Suprapubic skin (tissue), 4 donors: ENCODE data around the gene PITX1. TPM values are rescaled to one million over a fixed set of nuclear protein-coding genes. Genes with fewer than 3 reads are reported as not detected.

Source experiments
- DNase-seq, 2 donors: peaks; one replicate each; pipeline ENCODE4 v3.0.0-alpha.2; 2019; ENCODE audit warnings: low spot score in 2 of 2
- H3K27ac ChIP-seq: fragments of 200-600 bp; sonication (generic); one replicate; pipeline ENCODE4 v1.5.1; 2019
- H3K27me3 ChIP-seq: fragments of 200-600 bp; sonication (generic); one replicate; pipeline ENCODE4 v1.5.1; 2019
- H3K36me3 ChIP-seq: fragments of 200-600 bp; sonication (generic); one replicate; pipeline ENCODE4 v1.5.1; 2019
- H3K4me1 ChIP-seq: fragments of 200-600 bp; sonication (generic); one replicate; pipeline ENCODE4 v1.5.1; 2019
- H3K4me3 ChIP-seq: fragments of 200-600 bp; sonication (generic); one replicate; pipeline ENCODE4 v1.5.1; 2019; ENCODE audit warnings: mild to moderate bottlenecking
- H3K9me3 ChIP-seq: fragments of 200-600 bp; sonication (generic); one replicate; pipeline ENCODE4 v1.5.1; 2019
- CTCF ChIP-seq, 2 donors: fragments of 200-600 bp in 1 of 2; fragments of 450-650 bp in 1 of 2; sonication (generic) in 1 of 2; IDR thresholded peaks; one replicate each; pipeline ENCODE4 v1.5.1; 2016 to 2019; ENCODE audit warnings: antibody characterized with exemption in 2 of 2, mild to moderate bottlenecking in 1 of 2, moderate library complexity in 1 of 2
- EP300 ChIP-seq: sonication (generic); formaldehyde crosslinking; IDR thresholded peaks from one replicate; pipeline ENCODE4 v1.6.1; 2017; ENCODE audit warnings: antibody characterized with exemption
- POLR2A ChIP-seq, 2 donors: fragments of 450-650 bp; IDR thresholded peaks; one replicate each; pipeline ENCODE4 v1.6.1; 2017; ENCODE audit warnings: antibody characterized with exemption in 2 of 2, mild to moderate bottlenecking in 2 of 2, moderate library complexity in 2 of 2
- POLR2AphosphoS5 ChIP-seq, 3 donors: sonication (generic); formaldehyde crosslinking; IDR thresholded peaks; one replicate each; pipeline ENCODE4 v1.6.1; 2017; ENCODE audit warnings: antibody characterized with exemption in 3 of 3
- WGBS: methylation state at CpG from one replicate; pipeline ENCODE4 v1.1.5; 2018; 5-methylcytosine and 5-hydroxymethylcytosine counted together
- total RNA-seq, 4 donors: library from RNA; depleted of rRNA; stranded (reverse); fragments of >200 nt; gene quantifications; one replicate each; pipeline ENCODE4 v1.1.0, GENCODE V29; 2016

Gene PITX1
- total RNA-seq, 4 donors from 2014 or later, result 0.64 to 2.4 (median 1.4) TPM

- H3K4me3 ChIP-seq, result no peak overlapping the region
- WGBS, result 94% methylated on average over 6 of the region's 6 CpGs
- H3K4me1 ChIP-seq, result peaks cover 8% of the 10 kb centered on the region
- TF ChIP-seq POLR2A (IDR thresholded peaks at IDR 0.05), result no peak
- no peak for DNase-seq
- no peaks in the 10 kb centered on the region for H3K9me3 ChIP-seq
- no peaks in the 10 kb centered on the region for H3K36me3 ChIP-seq
- no peak overlapping the region for H3K27ac ChIP-seq
- no peaks in the 10 kb centered on the region for H3K27me3 ChIP-seq
These were observed 18.1 kb downstream of the PITX1 start for GRCh38 chr5:135015942-135016341.

GRCh38 chr5:135013947-135014570 lies 20.0 kb downstream of the PITX1 start:
- Histone ChIP-seq H3K4me1 (peaks cover 8% of the 10 kb centered on the region), H3K9me3 (no peaks in the 10 kb centered on the region), H3K27me3 (no peaks in the 10 kb centered on the region), H3K27ac (no peak overlapping the region), H3K36me3 (no peaks in the 10 kb centered on the region), H3K4me3 (no peak overlapping the region)
- 29% methylated on average over 9 of the region's 10 CpGs for WGBS
- peak; percentile 40 to 62 for DNase-seq
- TF ChIP-seq CTCF (IDR thresholded peaks at IDR 0.05) (no peak), POLR2A (IDR thresholded peaks at IDR 0.05) (no peak), POLR2AphosphoS5 (IDR thresholded peaks at IDR 0.05) (no peak), EP300 (no peak)

- no peaks in the 10 kb centered on the region for H3K36me3 ChIP-seq
- H3K4me3 ChIP-seq, result no peak overlapping the region
- H3K27ac ChIP-seq, result no peak overlapping the region
- H3K27me3 ChIP-seq, result no peaks in the 10 kb centered on the region
- no peaks in the 10 kb centered on the region for H3K9me3 ChIP-seq
- peaks cover 8% of the 10 kb centered on the region for H3K4me1 ChIP-seq
- peak in 1 of 2 donors; percentile 43 for DNase-seq
- 76% methylated on average over 7 of the region's 7 CpGs for WGBS
- no peak for TF ChIP-seq POLR2AphosphoS5 (IDR thresholded peaks at IDR 0.05)
- no peak for TF ChIP-seq EP300
- TF ChIP-seq POLR2A (IDR thresholded peaks at IDR 0.05), result no peak
- TF ChIP-seq CTCF (IDR thresholded peaks at IDR 0.05), result no peak
These were observed 20.6 kb downstream of the PITX1 start for GRCh38 chr5:135013445-135013844.

- peaks cover 8% of the 10 kb centered on the region for H3K4me1 ChIP-seq
- TF ChIP-seq EP300 (no peak), POLR2A (IDR thresholded peaks at IDR 0.05) (no peak)
- DNase-seq, result peak in 1 of 2 donors; percentile 49
These were observed 21.1 kb downstream of the PITX1 start for GRCh38 chr5:135012951-135013391.

GRCh38 chr5:135012033-135012588 lies 21.9 kb downstream of the PITX1 start:
- 60% methylated on average over 1 of the region's 2 CpGs for WGBS
- Histone ChIP-seq H3K36me3 (no peaks in the 10 kb centered on the region), H3K27me3 (no peaks in the 10 kb centered on the region), H3K9me3 (no peaks in the 10 kb centered on the region), H3K4me3 (no peak overlapping the region), H3K4me1 (peaks cover 8% of the 10 kb centered on the region), H3K27ac (no peak overlapping the region)
- no peak for TF ChIP-seq POLR2AphosphoS5 (IDR thresholded peaks at IDR 0.05)
- no peak for TF ChIP-seq POLR2A (IDR thresholded peaks at IDR 0.05)
- TF ChIP-seq EP300, result no peak
- TF ChIP-seq CTCF (IDR thresholded peaks at IDR 0.05), result no peak
- no peak for DNase-seq

More at GRCh38 chr5:135012951-135013391, 21.1 kb downstream of the PITX1 start:
- Histone ChIP-seq H3K4me3 (no peak overlapping the region), H3K36me3 (no peaks in the 10 kb centered on the region), H3K9me3 (no peaks in the 10 kb centered on the region), H3K27me3 (no peaks in the 10 kb centered on the region), H3K27ac (no peak overlapping the region)
- WGBS, result 59% methylated on average over 4 of the region's 5 CpGs

- 96% methylated on average over 4 of the region's 4 CpGs for WGBS
- H3K27ac ChIP-seq, result no peak overlapping the region
- peaks cover 8% of the 10 kb centered on the region for H3K4me1 ChIP-seq
- peak in 1 of 2 donors; percentile 62 for DNase-seq
- TF ChIP-seq EP300 (no peak), POLR2A (IDR thresholded peaks at IDR 0.05) (no peak), POLR2AphosphoS5 (IDR thresholded peaks at IDR 0.05) (no peak)
- H3K36me3 ChIP-seq, result no peaks in the 10 kb centered on the region
- H3K27me3 ChIP-seq, result no peaks in the 10 kb centered on the region
- H3K9me3 ChIP-seq, result no peaks in the 10 kb centered on the region
- no peak overlapping the region for H3K4me3 ChIP-seq
These were observed 22.5 kb downstream of the PITX1 start for GRCh38 chr5:135011355-135012032.
